ENCODE measurements around the gene EGFLAM. TPM values are rescaled to one million over a fixed set of nuclear protein-coding genes. Genes with fewer than 3 reads are reported as not detected.

The EGFLAM gene
- total RNA-seq, 1 donor from 2014 or later: not detected

GRCh38 chr5:38456657-38457399 is 198.5 kb downstream of the EGFLAM start:
- DNase-seq (ENCODE audit: low spot score): no peak
- intact Hi-C loops (cut with micrococcal nuclease): no loop called here
- H3K4me3 Mint-ChIP-seq (ENCODE audit: low read depth): no peak overlapping the region
- no peak overlapping the region for H3K27ac Mint-ChIP-seq
- H3K9me3 Mint-ChIP-seq: no peaks in the 10 kb centered on the region
- peaks cover 17% of the 10 kb centered on the region for H3K4me1 Mint-ChIP-seq (ENCODE audit: low read depth)
- H3K27me3 Mint-ChIP-seq (ENCODE audit: low read depth): peaks cover 71% of the 10 kb centered on the region
- H3K36me3 Mint-ChIP-seq (ENCODE audit: low read depth): no peaks in the 10 kb centered on the region

- Mint-ChIP-seq H3K36me3 (ENCODE audit: low read depth) (no peaks in the 10 kb centered on the region), H3K27ac (no peak overlapping the region), H3K4me3 (ENCODE audit: low read depth) (no peak overlapping the region), H3K9me3 (no peaks in the 10 kb centered on the region), H3K4me1 (ENCODE audit: low read depth) (peaks cover 9% of the 10 kb centered on the region), H3K27me3 (ENCODE audit: low read depth) (peaks cover 70% of the 10 kb centered on the region)
- intact Hi-C loops (cut with micrococcal nuclease): no loop called here
- no peak for DNase-seq (ENCODE audit: low spot score)
These were observed 199.8 kb downstream of the EGFLAM start for GRCh38 chr5:38458174-38458573.

GRCh38 chr5:38462976-38463633 is 204.7 kb downstream of the EGFLAM start:
- Mint-ChIP-seq H3K9me3 (no peaks in the 10 kb centered on the region), H3K27ac (no peak overlapping the region), H3K4me3 (ENCODE audit: low read depth) (no peak overlapping the region), H3K27me3 (ENCODE audit: low read depth) (peaks cover 37% of the 10 kb centered on the region), H3K36me3 (ENCODE audit: low read depth) (no peaks in the 10 kb centered on the region), H3K4me1 (ENCODE audit: low read depth) (no peaks in the 10 kb centered on the region)
- intact Hi-C loops (cut with micrococcal nuclease): no loop called here
- DNase-seq (ENCODE audit: low spot score): no peak

GRCh38 chr5:38463634-38464521 is 205.5 kb downstream of the EGFLAM start:
- intact Hi-C loops (cut with micrococcal nuclease): no loop called here
- Mint-ChIP-seq H3K27ac (no peak overlapping the region), H3K4me1 (ENCODE audit: low read depth) (no peaks in the 10 kb centered on the region), H3K4me3 (ENCODE audit: low read depth) (no peak overlapping the region), H3K9me3 (no peaks in the 10 kb centered on the region), H3K36me3 (ENCODE audit: low read depth) (no peaks in the 10 kb centered on the region), H3K27me3 (ENCODE audit: low read depth) (peaks cover 29% of the 10 kb centered on the region)
- no peak for DNase-seq (ENCODE audit: low spot score)

GRCh38 chr5:38465061-38465460 is 206.7 kb downstream of the EGFLAM start:
- no peak for DNase-seq (ENCODE audit: low spot score)
- no peak overlapping the region for H3K27ac Mint-ChIP-seq
- intact Hi-C loops (cut with micrococcal nuclease): no loop called here
- no peaks in the 10 kb centered on the region for H3K4me1 Mint-ChIP-seq (ENCODE audit: low read depth)
- H3K9me3 Mint-ChIP-seq: no peaks in the 10 kb centered on the region
- peaks cover 20% of the 10 kb centered on the region for H3K27me3 Mint-ChIP-seq (ENCODE audit: low read depth)
- H3K36me3 Mint-ChIP-seq (ENCODE audit: low read depth): no peaks in the 10 kb centered on the region
- no peak overlapping the region for H3K4me3 Mint-ChIP-seq (ENCODE audit: low read depth)

- H3K4me1 Mint-ChIP-seq (ENCODE audit: low read depth): no peaks in the 10 kb centered on the region
- no peak overlapping the region for H3K27ac Mint-ChIP-seq
- no peaks in the 10 kb centered on the region for H3K36me3 Mint-ChIP-seq (ENCODE audit: low read depth)
- intact Hi-C loops (cut with micrococcal nuclease): no loop called here
- H3K9me3 Mint-ChIP-seq: no peaks in the 10 kb centered on the region
- H3K27me3 Mint-ChIP-seq (ENCODE audit: low read depth): peaks cover 14% of the 10 kb centered on the region
- no peak overlapping the region for H3K4me3 Mint-ChIP-seq (ENCODE audit: low read depth)
- DNase-seq (ENCODE audit: low spot score): no peak
These were observed 207.5 kb downstream of the EGFLAM start for GRCh38 chr5:38465702-38466423.

- Mint-ChIP-seq H3K36me3 (ENCODE audit: low read depth) (no peaks in the 10 kb centered on the region), H3K4me3 (ENCODE audit: low read depth) (no peak overlapping the region), H3K4me1 (ENCODE audit: low read depth) (no peaks in the 10 kb centered on the region), H3K27me3 (ENCODE audit: low read depth) (peaks cover 14% of the 10 kb centered on the region), H3K27ac (no peak overlapping the region), H3K9me3 (no peaks in the 10 kb centered on the region)
- DNase-seq (ENCODE audit: low spot score): no peak
- intact Hi-C loops (cut with micrococcal nuclease): no loop called here
These were observed 208.2 kb downstream of the EGFLAM start for GRCh38 chr5:38466424-38467189.

- DNase-seq (ENCODE audit: low spot score): no peak
- no peaks in the 10 kb centered on the region for H3K4me1 Mint-ChIP-seq (ENCODE audit: low read depth)
- intact Hi-C loops (cut with micrococcal nuclease): no loop called here
- H3K9me3 Mint-ChIP-seq: no peaks in the 10 kb centered on the region
- H3K27ac Mint-ChIP-seq: no peak overlapping the region
- no peaks in the 10 kb centered on the region for H3K36me3 Mint-ChIP-seq (ENCODE audit: low read depth)
- H3K4me3 Mint-ChIP-seq (ENCODE audit: low read depth): no peak overlapping the region
- peaks cover 18% of the 10 kb centered on the region for H3K27me3 Mint-ChIP-seq (ENCODE audit: low read depth)
These were observed 209.1 kb downstream of the EGFLAM start for GRCh38 chr5:38467353-38468040.

GRCh38 chr5:38468202-38468673 is 209.9 kb downstream of the EGFLAM start:
- Mint-ChIP-seq H3K27me3 (ENCODE audit: low read depth) (peaks cover 18% of the 10 kb centered on the region), H3K4me3 (ENCODE audit: low read depth) (no peak overlapping the region), H3K9me3 (no peaks in the 10 kb centered on the region), H3K36me3 (ENCODE audit: low read depth) (no peaks in the 10 kb centered on the region), H3K4me1 (ENCODE audit: low read depth) (no peaks in the 10 kb centered on the region), H3K27ac (no peak overlapping the region)
- intact Hi-C loops (cut with micrococcal nuclease): no loop called here
- DNase-seq (ENCODE audit: low spot score): no peak

GRCh38 chr5:38468978-38469706 is 210.8 kb downstream of the EGFLAM start:
- Mint-ChIP-seq H3K27ac (no peak overlapping the region), H3K27me3 (ENCODE audit: low read depth) (peaks cover 21% of the 10 kb centered on the region), H3K9me3 (no peaks in the 10 kb centered on the region), H3K4me1 (ENCODE audit: low read depth) (no peaks in the 10 kb centered on the region), H3K36me3 (ENCODE audit: low read depth) (no peaks in the 10 kb centered on the region), H3K4me3 (ENCODE audit: low read depth) (no peak overlapping the region)
- intact Hi-C loops (cut with micrococcal nuclease): no loop called here
- DNase-seq (ENCODE audit: low spot score): no peak

- Mint-ChIP-seq H3K27ac (no peak overlapping the region), H3K9me3 (no peaks in the 10 kb centered on the region), H3K27me3 (ENCODE audit: low read depth) (peaks cover 24% of the 10 kb centered on the region), H3K4me1 (ENCODE audit: low read depth) (no peaks in the 10 kb centered on the region), H3K36me3 (ENCODE audit: low read depth) (no peaks in the 10 kb centered on the region), H3K4me3 (ENCODE audit: low read depth) (no peak overlapping the region)
- intact Hi-C loops (cut with micrococcal nuclease): no loop called here
- DNase-seq (ENCODE audit: low spot score): no peak
These were observed 211.4 kb downstream of the EGFLAM start for GRCh38 chr5:38469707-38470267.

Data from activated T-helper 2 cell treated with anti-CD3 and anti-CD28 coated beads, Interferon-gamma antibody, Interleukin-2, Interleukin-4, amounts not matched to agents 10 μg/mL and 5 μg/mL and 100 μg/mL, durations not matched to agents 14 hours and 24 hours and 36 hours (primary cell).